Parathyroid adenoma (tissue), 2 donors: ENCODE data around the gene CKM.

Source experiments
- H2AFZ ChIP-seq: fragments of 300-600 bp; sonication (generic); one replicate; pipeline ENCODE4 v1.7.0; 2017; ENCODE audit warnings: antibody characterized with exemption, mild to moderate bottlenecking
- H3K27ac ChIP-seq: fragments of 300-600 bp; sonication (generic); one replicate; pipeline ENCODE4 v1.7.0; 2017
- H3K27me3 ChIP-seq: fragments of 300-600 bp; sonication (generic); one replicate; pipeline ENCODE4 v1.7.0; 2017; ENCODE audit warnings: low read length; ENCODE audit not compliant: control insufficient read depth, insufficient read depth
- H3K36me3 ChIP-seq: fragments of 300-600 bp; sonication (generic); one replicate; pipeline ENCODE4 v1.7.0; 2017; ENCODE audit warnings: low read length; ENCODE audit not compliant: control insufficient read depth, insufficient read depth
- H3K4me1 ChIP-seq: fragments of 300-600 bp; sonication (generic); one replicate; pipeline ENCODE4 v1.7.0; 2017; ENCODE audit warnings: control low read depth
- H3K4me2 ChIP-seq: fragments of 300-600 bp; sonication (generic); one replicate; pipeline ENCODE4 v1.7.0; 2017; ENCODE audit warnings: low read length
- H3K4me3 ChIP-seq: fragments of 300-600 bp; sonication (generic); one replicate; pipeline ENCODE4 v1.7.0; 2017; ENCODE audit warnings: low read depth, low read length
- H3K79me2 ChIP-seq: fragments of 300-600 bp; sonication (generic); one replicate; pipeline ENCODE4 v1.7.0; 2017; ENCODE audit warnings: control low read depth
- H3K9ac ChIP-seq: fragments of 300-600 bp; sonication (generic); one replicate; pipeline ENCODE4 v1.7.0; 2017; ENCODE audit warnings: mild to moderate bottlenecking
- H3K9me3 ChIP-seq: fragments of 300-600 bp; sonication (generic); one replicate; pipeline ENCODE4 v1.7.0; 2017; ENCODE audit warnings: low read length; ENCODE audit not compliant: control insufficient read depth
- TF ChIP-seq, protein P1 (sequence below): fragments of 300-600 bp; sonication (generic); IDR thresholded peaks from one replicate; pipeline ENCODE4 v1.7.0; 2017; ENCODE audit warnings: antibody characterized with exemption, mild to moderate bottlenecking
- donor health status: primary hyperparathyroidism.

Gene CKM

GRCh38 chr19:45296355-45296754, 26.3 kb downstream of the CKM start:
- H3K9me3 ChIP-seq: no peaks in the 10 kb centered on the region
- H3K4me2 ChIP-seq: no peak overlapping the region
- no peak overlapping the region for H3K4me3 ChIP-seq
- H2AFZ ChIP-seq: no peak overlapping the region
- no peak overlapping the region for H3K9ac ChIP-seq
- H3K27me3 ChIP-seq: no peaks in the 10 kb centered on the region
- TF ChIP-seq, protein P1, sequence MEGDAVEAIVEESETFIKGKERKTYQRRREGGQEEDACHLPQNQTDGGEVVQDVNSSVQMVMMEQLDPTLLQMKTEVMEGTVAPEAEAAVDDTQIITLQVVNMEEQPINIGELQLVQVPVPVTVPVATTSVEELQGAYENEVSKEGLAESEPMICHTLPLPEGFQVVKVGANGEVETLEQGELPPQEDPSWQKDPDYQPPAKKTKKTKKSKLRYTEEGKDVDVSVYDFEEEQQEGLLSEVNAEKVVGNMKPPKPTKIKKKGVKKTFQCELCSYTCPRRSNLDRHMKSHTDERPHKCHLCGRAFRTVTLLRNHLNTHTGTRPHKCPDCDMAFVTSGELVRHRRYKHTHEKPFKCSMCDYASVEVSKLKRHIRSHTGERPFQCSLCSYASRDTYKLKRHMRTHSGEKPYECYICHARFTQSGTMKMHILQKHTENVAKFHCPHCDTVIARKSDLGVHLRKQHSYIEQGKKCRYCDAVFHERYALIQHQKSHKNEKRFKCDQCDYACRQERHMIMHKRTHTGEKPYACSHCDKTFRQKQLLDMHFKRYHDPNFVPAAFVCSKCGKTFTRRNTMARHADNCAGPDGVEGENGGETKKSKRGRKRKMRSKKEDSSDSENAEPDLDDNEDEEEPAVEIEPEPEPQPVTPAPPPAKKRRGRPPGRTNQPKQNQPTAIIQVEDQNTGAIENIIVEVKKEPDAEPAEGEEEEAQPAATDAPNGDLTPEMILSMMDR: no peak
- H3K27ac ChIP-seq: no peak overlapping the region
- H3K36me3 ChIP-seq: no peaks in the 10 kb centered on the region
- no peaks in the 10 kb centered on the region for H3K4me1 ChIP-seq
- H3K79me2 ChIP-seq: no peaks in the 10 kb centered on the region

- Histone ChIP-seq H3K27me3 (no peaks in the 10 kb centered on the region), H3K9me3 (no peaks in the 10 kb centered on the region), H3K27ac (no peak overlapping the region), H3K9ac (no peak overlapping the region), H3K79me2 (no peaks in the 10 kb centered on the region), H3K4me3 (no peak overlapping the region), H3K4me2 (no peak overlapping the region), H3K36me3 (no peaks in the 10 kb centered on the region), H2AFZ (no peak overlapping the region), H3K4me1 (no peaks in the 10 kb centered on the region)
- TF ChIP-seq, protein P1: no peak
Measured at GRCh38 chr19:45295873-45296272, 26.8 kb downstream of the CKM start.

DNA sequence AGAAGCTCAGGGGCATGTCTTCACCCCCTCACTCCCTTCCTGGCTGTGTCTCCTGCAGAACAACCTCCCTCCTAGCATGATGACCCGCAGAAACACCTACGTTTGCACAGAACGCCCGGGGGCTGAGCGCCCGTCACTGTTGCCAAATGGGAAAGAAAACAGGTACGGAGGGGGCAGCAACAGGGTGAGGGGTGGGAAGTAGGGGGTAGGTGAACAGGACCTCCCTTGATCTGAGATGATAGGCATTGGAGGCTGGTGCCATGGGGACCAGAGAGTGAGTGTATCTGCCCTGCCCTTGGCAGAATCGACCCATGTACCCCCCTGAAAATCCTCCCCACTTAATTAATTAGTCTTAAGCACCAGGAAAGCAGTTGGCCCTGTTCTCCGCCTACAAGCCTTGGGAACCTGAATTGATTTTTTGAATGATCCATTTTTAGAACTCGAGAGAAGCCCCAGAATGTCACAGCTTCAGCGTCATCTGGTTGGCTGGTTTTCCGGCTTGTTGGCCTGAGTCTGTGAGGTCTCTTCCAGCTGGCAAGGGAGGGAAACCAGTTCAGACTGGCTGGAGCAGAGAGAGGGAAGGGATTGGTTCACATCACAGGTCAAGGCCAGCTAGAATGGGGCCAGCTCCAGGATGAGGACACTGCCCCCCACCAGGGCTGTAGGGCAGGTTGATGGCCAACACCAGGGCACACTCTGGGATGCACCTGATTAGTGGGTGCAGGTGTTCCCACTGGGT, 28.2 kb downstream of the CKM start:
- Histone ChIP-seq H3K36me3 (no peaks in the 10 kb centered on the region), H3K27me3 (no peaks in the 10 kb centered on the region), H3K79me2 (no peaks in the 10 kb centered on the region), H3K4me3 (no peak overlapping the region), H3K9ac (no peak overlapping the region), H3K4me1 (no peaks in the 10 kb centered on the region), H3K9me3 (no peaks in the 10 kb centered on the region), H3K27ac (no peak overlapping the region), H3K4me2 (no peak overlapping the region), H2AFZ (no peak overlapping the region)
- TF ChIP-seq, protein P1: no peak

DNA sequence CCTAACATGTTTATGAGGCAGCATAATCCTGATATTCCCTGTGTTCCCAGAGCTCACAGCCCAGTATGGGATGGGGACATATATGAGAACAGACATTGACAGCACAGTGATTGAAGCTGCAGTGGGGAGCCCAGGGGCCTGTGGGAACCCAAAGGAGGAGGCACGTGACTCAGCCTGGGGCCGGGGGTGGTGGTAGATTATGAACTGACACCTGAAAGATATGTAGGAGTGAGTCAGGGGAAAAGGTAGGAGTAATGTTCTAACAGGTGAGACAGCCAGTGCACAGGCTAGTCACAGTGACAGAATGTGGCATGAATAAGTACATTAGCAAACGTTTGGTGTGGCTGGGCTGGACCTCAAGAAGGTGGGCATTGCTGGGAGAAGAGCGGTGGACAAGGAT, 29.0 kb downstream of the CKM start:
- no peak overlapping the region for H3K4me2 ChIP-seq
- H3K27ac ChIP-seq: no peak overlapping the region
- H3K4me3 ChIP-seq: no peak overlapping the region
- H3K36me3 ChIP-seq: no peaks in the 10 kb centered on the region
- TF ChIP-seq, protein P1: no peak
- no peaks in the 10 kb centered on the region for H3K9me3 ChIP-seq
- H2AFZ ChIP-seq: no peak overlapping the region
- no peaks in the 10 kb centered on the region for H3K27me3 ChIP-seq
- H3K79me2 ChIP-seq: no peaks in the 10 kb centered on the region
- H3K9ac ChIP-seq: no peak overlapping the region
- no peaks in the 10 kb centered on the region for H3K4me1 ChIP-seq

GRCh38 chr19:45291834-45292233, 30.8 kb downstream of the CKM start:
- no peak overlapping the region for H2AFZ ChIP-seq
- H3K27ac ChIP-seq: no peak overlapping the region
- no peaks in the 10 kb centered on the region for H3K79me2 ChIP-seq
- no peaks in the 10 kb centered on the region for H3K4me1 ChIP-seq
- H3K36me3 ChIP-seq: no peaks in the 10 kb centered on the region
- no peaks in the 10 kb centered on the region for H3K9me3 ChIP-seq
- H3K4me2 ChIP-seq: no peak overlapping the region
- no peak overlapping the region for H3K9ac ChIP-seq
- H3K4me3 ChIP-seq: no peak overlapping the region
- TF ChIP-seq, protein P1: no peak
- no peaks in the 10 kb centered on the region for H3K27me3 ChIP-seq
